Kidney epithelial cell (primary cell): ENCODE results near the gene R3HDML. TPM values are rescaled to one million over a fixed set of nuclear protein-coding genes. Genes with fewer than 3 reads are reported as not detected.

ENCODE experiments used
- DNase-seq: peaks from one replicate; pipeline ENCODE4 v3.0.0-alpha.2; 2010; ENCODE audit warnings: low read depth
- H3K27me3 ChIP-seq: 2 replicates; pipeline ENCODE4 v1.6.0; 2011; ENCODE audit warnings: low read length; ENCODE audit not compliant: control insufficient read depth, insufficient read depth
- H3K36me3 ChIP-seq: 2 replicates; pipeline ENCODE4 v1.5.1; 2011; ENCODE audit warnings: low read length; ENCODE audit not compliant: control insufficient read depth, insufficient read depth
- H3K4me3 ChIP-seq: 2 replicates; pipeline ENCODE4 v1.5.1; 2011; ENCODE audit warnings: low read depth, mild to moderate bottlenecking, control low read depth, low read length
- CTCF ChIP-seq: IDR thresholded peaks from 2 replicates; pipeline ENCODE4 v1.5.1; 2011; ENCODE audit warnings: mild to moderate bottlenecking, moderate library complexity, low read length, control low read depth, inconsistent platforms; ENCODE audit not compliant: insufficient read depth, poor library complexity, severe bottlenecking
- total RNA-seq: library from RNA; depleted of rRNA; stranded (reverse); fragments of >200 nt; gene quantifications from 2 replicates; pipeline ENCODE4 v1.2.3, GENCODE V29; 2015

The R3HDML gene
- total RNA-seq, 1 donor from 2014 or later, result not detected

GRCh38 chr20:44384423-44385027 lies 47.7 kb downstream of the R3HDML start:
- no peak for DNase-seq
- Histone ChIP-seq H3K4me3 (no peak overlapping the region), H3K27me3 (peaks cover 3% of the 10 kb centered on the region), H3K36me3 (no peaks in the 10 kb centered on the region)
- TF ChIP-seq CTCF, result peak; percentile 90

DNA sequence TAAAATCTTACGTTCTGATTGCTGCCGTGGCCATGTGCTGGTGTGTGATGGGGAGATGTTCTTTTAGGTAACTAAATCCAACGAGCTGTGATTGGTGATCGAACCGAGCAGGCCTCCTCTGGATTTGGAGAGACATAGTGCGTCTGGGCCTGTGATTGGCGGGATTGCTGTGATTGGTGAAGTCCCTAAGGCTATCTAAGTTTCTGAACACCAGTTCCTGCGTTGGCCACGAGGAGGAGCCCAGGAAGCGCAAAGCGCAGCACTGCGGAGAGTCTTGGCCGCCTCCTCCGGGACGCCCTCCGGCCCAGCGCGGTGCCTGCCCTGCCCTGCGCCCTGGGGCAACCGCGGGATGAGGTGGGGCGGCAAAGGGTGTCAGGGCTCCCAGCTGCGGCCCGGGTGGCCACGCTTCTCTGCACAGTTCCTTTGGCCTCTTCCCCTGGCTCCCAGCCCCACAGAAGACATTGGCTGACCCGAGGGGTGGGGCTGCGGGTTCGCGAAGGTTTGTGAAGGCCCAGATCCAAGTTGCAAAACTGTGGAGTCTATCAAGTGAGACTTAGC lies 51.7 kb downstream of the R3HDML start:
- Histone ChIP-seq H3K27me3 (peaks cover 9% of the 10 kb centered on the region), H3K36me3 (no peaks in the 10 kb centered on the region), H3K4me3 (no peak overlapping the region)
- peak; percentile 86 for TF ChIP-seq CTCF
- peak; percentile 18 for DNase-seq

- no peak for TF ChIP-seq CTCF
- Histone ChIP-seq H3K4me3 (no peak overlapping the region), H3K27me3 (peaks cover 9% of the 10 kb centered on the region), H3K36me3 (no peaks in the 10 kb centered on the region)
- no peak for DNase-seq
Measured at GRCh38 chr20:44389871-44390270, 53.0 kb downstream of the R3HDML start.

DNA sequence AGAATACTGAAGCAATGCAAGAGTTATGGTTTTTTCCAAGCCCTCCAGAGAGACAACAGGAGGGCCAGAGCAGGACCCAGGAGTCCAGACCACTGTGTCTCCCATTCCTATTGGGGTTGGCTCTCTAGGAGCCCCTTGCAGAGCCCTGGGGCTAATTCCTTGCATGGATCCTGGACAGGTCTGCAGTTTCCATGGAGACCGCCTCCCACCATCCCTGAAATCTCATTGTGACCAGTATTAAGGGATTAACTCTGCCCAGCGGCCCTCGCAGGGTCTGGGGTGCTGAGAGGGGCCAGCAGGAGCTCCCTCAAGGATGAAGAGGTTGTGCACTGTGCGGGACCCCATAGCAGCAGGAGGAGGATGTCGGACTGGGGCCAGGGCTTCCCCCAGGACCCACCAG lies 53.4 kb downstream of the R3HDML start:
- TF ChIP-seq CTCF, result no peak
- no peak for DNase-seq
- Histone ChIP-seq H3K4me3 (no peak overlapping the region), H3K36me3 (no peaks in the 10 kb centered on the region), H3K27me3 (peaks cover 9% of the 10 kb centered on the region)

DNA sequence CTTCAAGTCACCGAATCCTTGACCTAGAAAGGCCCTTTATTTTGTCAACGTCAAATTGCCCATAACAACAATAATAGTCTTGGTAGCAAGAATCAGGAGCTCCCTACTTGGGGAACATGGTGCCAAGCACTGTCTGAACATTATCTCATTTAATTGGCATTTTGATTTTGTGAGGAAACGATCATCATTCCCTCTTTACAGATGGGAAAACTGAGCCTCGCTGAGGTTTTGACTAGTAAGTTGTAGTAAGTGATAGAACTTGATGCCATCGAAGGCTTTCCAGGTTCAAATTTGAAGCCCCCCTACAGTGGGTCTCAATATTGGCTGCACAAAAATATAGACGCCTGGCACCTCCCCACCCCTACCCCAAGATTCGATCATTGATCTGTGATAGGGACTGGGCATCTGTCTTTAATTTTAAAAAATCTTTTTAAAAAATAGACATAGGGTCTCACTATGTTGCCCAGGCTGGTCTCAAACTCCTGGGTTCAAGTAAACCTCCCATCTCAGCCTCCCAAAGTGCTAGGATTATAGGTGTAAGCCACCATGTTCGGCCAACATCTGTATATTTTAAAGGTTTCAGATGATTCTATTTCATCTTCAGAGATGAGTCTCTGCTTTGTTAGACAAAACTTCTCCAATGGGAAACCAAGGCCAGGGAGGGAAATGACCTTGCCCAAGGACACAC lies 55.4 kb downstream of the R3HDML start:
- no peak overlapping the region for H3K4me3 ChIP-seq
- H3K36me3 ChIP-seq, result no peaks in the 10 kb centered on the region
- DNase-seq, result no peak
- no peak for TF ChIP-seq CTCF
- peaks cover 15% of the 10 kb centered on the region for H3K27me3 ChIP-seq
